Stomach (tissue), 4 donors: ENCODE measurements around the gene RD3L.

Experiments
- CTCF ChIP-seq, 7 experiments: fragments of 450-650 bp in 4 of 7; fragments of 200-600 bp in 3 of 7; sonication (generic) in 3 of 7; IDR thresholded peaks; one replicate each; pipeline ENCODE4 v1.5.1; 2016 to 2019; ENCODE audit warnings: antibody characterized with exemption in 7 of 7, control low read depth in 2 of 7, mild to moderate bottlenecking in 1 of 7
- EP300 ChIP-seq: sonication (generic); formaldehyde crosslinking; IDR thresholded peaks from one replicate; pipeline ENCODE4 v1.6.1; 2017; ENCODE audit warnings: antibody characterized with exemption
- POLR2AphosphoS5 ChIP-seq, 3 donors: sonication (generic); formaldehyde crosslinking; IDR thresholded peaks; one replicate each; pipeline ENCODE4 v1.6.1; 2016; ENCODE audit warnings: antibody characterized with exemption in 3 of 3

- TF ChIP-seq CTCF (IDR thresholded peaks at IDR 0.05), result no peak
- no peak for TF ChIP-seq POLR2AphosphoS5 (IDR thresholded peaks at IDR 0.05)
- TF ChIP-seq EP300, result no peak
Observed at GRCh38 chr14:103905842-103906456, 36.4 kb downstream of the RD3L start.
